Fibroblast of lung (primary cell): ENCODE results near the gene SPRYD3. TPM values are rescaled to one million over a fixed set of nuclear protein-coding genes. Genes with fewer than 3 reads are reported as not detected.
"Not testable (repeated sequence)": the region's sequence is repeated elsewhere in the genome, so short reads cannot be mapped to it uniquely, and the experiment has no call there.

Experiments
- DNase-seq, 2 donors: peaks; one replicate each; pipeline versions ENCODE4 v3.0.0 to v3.0.0-alpha.2; 2010; ENCODE audit warnings: low read depth in 2 of 2
- H2AFZ ChIP-seq: 2 replicates; pipeline ENCODE4 v1.5.1; 2012; ENCODE audit warnings: low read length, control low read depth, inconsistent platforms
- H3K27ac ChIP-seq: 2 replicates; pipeline ENCODE4 v1.5.1; 2011; ENCODE audit warnings: low read length, control low read depth; ENCODE audit not compliant: insufficient read depth
- H3K27me3 ChIP-seq: 2 replicates; pipeline ENCODE4 v1.5.1; 2011; ENCODE audit warnings: mild to moderate bottlenecking, low read length; ENCODE audit not compliant: control insufficient read depth, insufficient read depth
- H3K36me3 ChIP-seq: 2 replicates; pipeline ENCODE4 v1.5.1; 2011; ENCODE audit warnings: low read length; ENCODE audit not compliant: control insufficient read depth, insufficient read depth
- H3K4me1 ChIP-seq: 2 replicates; pipeline ENCODE4 v1.5.1; 2011; ENCODE audit warnings: low read length; ENCODE audit not compliant: control insufficient read depth, insufficient read depth; ENCODE audit errors: extremely low read depth
- H3K4me2 ChIP-seq: 2 replicates; pipeline ENCODE4 v1.5.1; 2011; ENCODE audit warnings: low read length, control low read depth; ENCODE audit not compliant: insufficient read depth; ENCODE audit errors: extremely low read depth
- H3K4me3 ChIP-seq, 4 experiments: fragments of 200-600 bp in 1 of 4; sonication (generic) in 1 of 4; replicated peaks in 1 of 4; 2 replicates each; pipeline ENCODE4 v1.5.1; 2011 to 2016; ENCODE audit warnings: low read length in 4 of 4, low read depth in 3 of 4, mild to moderate bottlenecking in 3 of 4, control low read depth in 2 of 4, inconsistent platforms in 1 of 4, mixed read lengths in 1 of 4; ENCODE audit not compliant: insufficient read depth in 1 of 4; ENCODE audit errors: control extremely low read depth in 1 of 4
- H3K79me2 ChIP-seq: 2 replicates; pipeline ENCODE4 v1.5.1; 2012; ENCODE audit warnings: mild to moderate bottlenecking, low read length, inconsistent platforms; ENCODE audit not compliant: control insufficient read depth, insufficient read depth
- H3K9ac ChIP-seq: 2 replicates; pipeline ENCODE4 v1.5.1; 2011; ENCODE audit warnings: mild to moderate bottlenecking, low read length, control low read depth; ENCODE audit not compliant: insufficient read depth
- H3K9me3 ChIP-seq: 2 replicates; pipeline ENCODE4 v1.5.1; 2012; ENCODE audit warnings: low read depth, low read length; ENCODE audit not compliant: control insufficient read depth, insufficient read depth
- H4K20me1 ChIP-seq: 2 replicates; pipeline ENCODE4 v1.5.1; 2011; ENCODE audit warnings: low read length; ENCODE audit not compliant: control insufficient read depth, insufficient read depth; ENCODE audit errors: extremely low read depth
- CTCF ChIP-seq, 2 donors: IDR thresholded peaks in 1 of 2; conservative IDR thresholded peaks in 1 of 2; 1 replicate in 1 of 2; 2 replicates in 1 of 2; pipeline ENCODE4 v1.5.1; 2011 to 2012; ENCODE audit warnings: low read length in 2 of 2, control low read depth in 1 of 2, inconsistent platforms in 1 of 2, low read depth in 1 of 2, mild to moderate bottlenecking in 1 of 2
- EZH2 ChIP-seq: IDR thresholded peaks from 2 replicates; pipeline ENCODE4 v1.5.1; 2012; ENCODE audit warnings: low read length, control low read depth, mild to moderate bottlenecking; ENCODE audit errors: missing control alignments
- polyA plus RNA-seq, 2 donors: library from polyadenylated mRNA; depleted of rRNA in 1 of 2; stranded (reverse) in 1 of 2; unstranded in 1 of 2; fragments of >200 nt; gene quantifications; 2 replicates each; pipeline ENCODE4 v1.2.1, GENCODE V29; 2011 to 2012; ENCODE audit warnings: missing spikeins in 1 of 2
- total RNA-seq: library from RNA; depleted of rRNA; stranded (reverse); fragments of >200 nt; gene quantifications from 2 replicates; pipeline ENCODE4 v1.2.1, GENCODE V29; 2014

SPRYD3 gene
- total and polyA plus RNA-seq, 2 donors (not counting 1 experiment from before 2014, with no cell fraction given): 18.2 to 23.3 TPM

GRCh38 chr12:53096759-53097158 lies 17.6 kb upstream of the SPRYD3 start:
- peak overlapping the region; percentile 96 for H3K27ac ChIP-seq
- no peak for DNase-seq
- no peak overlapping the region for H2AFZ ChIP-seq
- TF ChIP-seq CTCF (conservative IDR thresholded peaks at IDR 0.05 in 1 of 2, IDR thresholded peaks at IDR 0.05 in 1 of 2; ENCODE audit: low read depth in 1 of 2, low read length in 2 of 2): no peak
- no peak for TF ChIP-seq EZH2
- H3K9ac ChIP-seq: peak overlapping the region; percentile 61
- peaks cover 11% of the 10 kb centered on the region for H3K4me1 ChIP-seq
- H3K4me2 ChIP-seq: peak overlapping the region; percentile 95
- no peaks in the 10 kb centered on the region for H3K27me3 ChIP-seq
- H3K79me2 ChIP-seq: peaks cover 3% of the 10 kb centered on the region
- no peaks in the 10 kb centered on the region for H4K20me1 ChIP-seq
- peak overlapping the region; percentile 72 to 84 (median 77) for H3K4me3 ChIP-seq
- no peaks in the 10 kb centered on the region for H3K9me3 ChIP-seq
- peaks cover 8% of the 10 kb centered on the region for H3K36me3 ChIP-seq

GRCh38 chr12:53096089-53096741 lies 17.0 kb upstream of the SPRYD3 start:
- peaks cover 11% of the 10 kb centered on the region for H3K4me1 ChIP-seq
- peaks cover 6% of the 10 kb centered on the region for H3K36me3 ChIP-seq
- H2AFZ ChIP-seq: no peak overlapping the region
- peak overlapping the region; percentile 96 for H3K27ac ChIP-seq
- TF ChIP-seq EZH2: no peak
- no peak for TF ChIP-seq CTCF (conservative IDR thresholded peaks at IDR 0.05 in 1 of 2, IDR thresholded peaks at IDR 0.05 in 1 of 2; ENCODE audit: low read depth in 1 of 2, low read length in 2 of 2)
- H3K27me3 ChIP-seq: no peaks in the 10 kb centered on the region
- H3K4me2 ChIP-seq: peak overlapping the region; percentile 95
- H3K9me3 ChIP-seq: no peaks in the 10 kb centered on the region
- peak overlapping the region; percentile 72 to 84 (median 77) for H3K4me3 ChIP-seq
- no peaks in the 10 kb centered on the region for H4K20me1 ChIP-seq
- H3K9ac ChIP-seq: no peak overlapping the region
- H3K79me2 ChIP-seq: peaks cover 3% of the 10 kb centered on the region
- DNase-seq: peak; percentile 79 to 83

GRCh38 chr12:53095596-53095895 lies 16.4 kb upstream of the SPRYD3 start:
- H3K27ac ChIP-seq, H2AFZ ChIP-seq, H3K36me3 ChIP-seq, H3K27me3 ChIP-seq, DNase-seq, H3K9ac ChIP-seq, H4K20me1 ChIP-seq, H3K79me2 ChIP-seq, H3K4me2 ChIP-seq, H3K9me3 ChIP-seq: not testable (repeated sequence)
- peak overlapping the region in 1 of 4 experiments; percentile 77 for H3K4me3 ChIP-seq
- peaks cover 11% of the 10 kb centered on the region for H3K4me1 ChIP-seq

GRCh38 chr12:53094796-53095595 lies 15.8 kb upstream of the SPRYD3 start:
- not testable (repeated sequence) for H3K27me3 ChIP-seq, H4K20me1 ChIP-seq, H3K27ac ChIP-seq, H3K36me3 ChIP-seq, H3K4me3 ChIP-seq, H3K9me3 ChIP-seq, H2AFZ ChIP-seq, H3K9ac ChIP-seq, DNase-seq, H3K4me2 ChIP-seq, H3K79me2 ChIP-seq
- H3K4me1 ChIP-seq: peaks cover 11% of the 10 kb centered on the region
